IMR-90 (cell line): ENCODE results near the gene ATP1A4. TPM values are rescaled to one million over a fixed set of nuclear protein-coding genes. Genes with fewer than 3 reads are reported as not detected.

Experiments used
- ATAC-seq: fragments of 200-7000 bp; cut with Tn5 transposase; 2 replicates; pipeline ENCODE4 v1.9.1; 2020; ENCODE audit warnings: low read depth, mild to moderate bottlenecking, moderate library complexity
- BruUV-seq: library from RNA; stranded (reverse); fragments of 400-500 nt; replicated peaks from 2 replicates; lab custom pipeline; 2021; lab: Mats Ljungman, UMichigan
- CTCF ChIA-PET: fragments of 300-600 bp; formaldehyde crosslinking; extraction: SDS; loops from one replicate; lab custom pipeline; 2021; ENCODE audit warnings: antibody characterized with exemption; lab: Yijun Ruan, JAX
- POLR2A ChIA-PET: fragments of 300-600 bp; sonication (Branson Sonifier 250); formaldehyde crosslinking; loops from one replicate; lab custom pipeline; 2022; ENCODE audit warnings: antibody characterized with exemption; ENCODE audit not compliant: unreplicated experiment; lab: Charles Lee
- DNase-seq: peaks from one replicate; pipeline ENCODE4 v3.0.0; 2013
- H2AFZ ChIP-seq: replicated peaks from 2 replicates; pipeline ENCODE3; 2013; ENCODE audit warnings: low read length, mild to moderate bottlenecking; ENCODE audit not compliant: poor library complexity
- H2AK5ac ChIP-seq: 2 replicates; pipeline ENCODE4 v1.6.1; 2013; ENCODE audit warnings: low read depth, low read length, inconsistent platforms
- H2AK9ac ChIP-seq: replicated peaks from 2 replicates; pipeline ENCODE3; 2013; ENCODE audit warnings: mild to moderate bottlenecking, low read depth, low read length, moderate library complexity; ENCODE audit not compliant: poor library complexity
- H2BK120ac ChIP-seq: 2 replicates; pipeline ENCODE4 v1.6.1; 2013; ENCODE audit warnings: low read depth, low read length, inconsistent platforms
- H2BK15ac ChIP-seq: 3 replicates; pipeline ENCODE4 v1.6.1; 2013; ENCODE audit warnings: low read depth, low read length, inconsistent platforms
- H2BK20ac ChIP-seq: 2 replicates; pipeline ENCODE4 v1.6.1; 2013; ENCODE audit warnings: low read depth, mild to moderate bottlenecking, inconsistent platforms, low read length, moderate library complexity
- H2BK5ac ChIP-seq: 2 replicates; pipeline ENCODE4 v1.6.1; 2013; ENCODE audit warnings: mild to moderate bottlenecking, low read depth, low read length, inconsistent platforms; ENCODE audit not compliant: poor library complexity, severe bottlenecking
- H3K14ac ChIP-seq: replicated peaks from 2 replicates; pipeline ENCODE4 v1.6.1; 2013; ENCODE audit warnings: low read depth, low read length, inconsistent platforms
- H3K18ac ChIP-seq: 2 replicates; pipeline ENCODE4 v1.6.1; 2013; ENCODE audit warnings: low read depth, low read length, control low read depth
- H3K23ac ChIP-seq: 2 replicates; pipeline ENCODE4 v1.6.1; 2013; ENCODE audit warnings: low read depth, low read length, inconsistent platforms
- H3K27ac ChIP-seq: 2 replicates; pipeline ENCODE4 v1.5.1; 2013; ENCODE audit warnings: mild to moderate bottlenecking, control low read depth, low read length; ENCODE audit not compliant: insufficient read depth
- H3K27me3 ChIP-seq: 2 replicates; pipeline ENCODE4 v1.6.1; 2013; ENCODE audit warnings: low read length; ENCODE audit not compliant: control insufficient read depth, insufficient read depth
- H3K36me3 ChIP-seq: 2 replicates; pipeline ENCODE4 v1.6.1; 2013; ENCODE audit warnings: low read length, mixed read lengths; ENCODE audit not compliant: control insufficient read depth, insufficient read depth
- H3K4ac ChIP-seq: 2 replicates; pipeline ENCODE4 v1.6.1; 2013; ENCODE audit warnings: low read depth, low read length, inconsistent platforms
- H3K4me1 ChIP-seq: 2 replicates; pipeline ENCODE4 v1.6.1; 2013; ENCODE audit warnings: low read length, mixed read lengths; ENCODE audit not compliant: control insufficient read depth, insufficient read depth
- H3K4me2 ChIP-seq: 2 replicates; pipeline ENCODE4 v1.6.1; 2013; ENCODE audit warnings: low read depth, mild to moderate bottlenecking, control low read depth, low read length, moderate library complexity
- H3K4me3 ChIP-seq: 2 replicates; pipeline ENCODE4 v1.5.1; 2013; ENCODE audit warnings: low read depth, mild to moderate bottlenecking, control low read depth, low read length, moderate library complexity; ENCODE audit not compliant: insufficient read depth
- H3K56ac ChIP-seq: 2 replicates; pipeline ENCODE4 v1.6.1; 2013; ENCODE audit warnings: low read length, inconsistent platforms; ENCODE audit not compliant: insufficient read depth; ENCODE audit errors: extremely low read depth
- H3K79me1 ChIP-seq, 2 experiments: 2 replicates each; pipeline ENCODE4 v1.6.1; 2013; ENCODE audit warnings: low read length in 2 of 2, inconsistent platforms in 1 of 2, low read depth in 1 of 2
- H3K9ac ChIP-seq: 2 replicates; pipeline ENCODE4 v1.6.1; 2013; ENCODE audit warnings: low read depth, low read length, control low read depth
- H3K9me1 ChIP-seq: 2 replicates; pipeline ENCODE4 v1.6.1; 2013; ENCODE audit warnings: low read length, inconsistent platforms; ENCODE audit not compliant: insufficient read depth
- H3K9me3 ChIP-seq: 2 replicates; pipeline ENCODE4 v1.6.1; 2013; ENCODE audit warnings: low read length; ENCODE audit not compliant: control insufficient read depth, insufficient read depth
- H4K20me1 ChIP-seq: 2 replicates; pipeline ENCODE4 v1.6.1; 2013; ENCODE audit warnings: low read length, inconsistent platforms; ENCODE audit not compliant: insufficient read depth
- H4K5ac ChIP-seq: 2 replicates; pipeline ENCODE4 v1.6.1; 2013; ENCODE audit warnings: mild to moderate bottlenecking, low read depth, low read length, control low read depth
- H4K8ac ChIP-seq, 2 experiments: 2 replicates each; pipeline ENCODE4 v1.6.1; 2013; ENCODE audit warnings: low read depth in 2 of 2, low read length in 2 of 2, control low read depth in 1 of 2, inconsistent platforms in 1 of 2
- H4K91ac ChIP-seq: 2 replicates; pipeline ENCODE4 v1.6.1; 2013; ENCODE audit warnings: low read depth, low read length, inconsistent platforms; ENCODE audit not compliant: insufficient read depth
- CEBPB ChIP-seq: IDR thresholded peaks from 2 replicates; pipeline ENCODE4 v1.6.1; 2012; ENCODE audit warnings: low read depth, low read length, improper control_type of control experiment
- MAZ ChIP-seq: IDR thresholded peaks from 2 replicates; pipeline ENCODE4 v1.6.1; 2012; ENCODE audit warnings: low read depth, mild to moderate bottlenecking, low read length, improper control_type of control experiment, moderate library complexity, borderline replicate concordance
- POLR2A ChIP-seq: IDR thresholded peaks from 2 replicates; pipeline ENCODE4 v1.6.1; 2012; ENCODE audit warnings: mild to moderate bottlenecking, low read depth, low read length
- RAD21 ChIP-seq: IDR thresholded peaks from 2 replicates; pipeline ENCODE4 v1.6.1; 2012; ENCODE audit warnings: low read length, improper control_type of control experiment
- RFX5 ChIP-seq: IDR thresholded peaks from 2 replicates; pipeline ENCODE4 v1.8.0; 2012; ENCODE audit warnings: low read depth, mild to moderate bottlenecking, low read length, moderate library complexity
- WGBS, 2 experiments: methylation state at CpG; one replicate each; pipeline versions ENCODE4 v1.1.5 to v1.1.7; 2013; ENCODE audit warnings: missing lambda C conversion rate in 2 of 2; ENCODE audit not compliant: insufficient read length in 1 of 2; ENCODE audit errors: extremely low coverage in 2 of 2; 5-methylcytosine and 5-hydroxymethylcytosine counted together
- dilution Hi-C: fragments of 300-500 bp; cut with HindIII; formaldehyde crosslinking; loops from one replicate; pipeline ENCODE4 v1.14.3; 2018; ENCODE audit warnings: low sequenced_read_pairs; ENCODE audit not compliant: unreplicated experiment
- in situ Hi-C: fragments of 300-500 bp; cut with MboI; formaldehyde crosslinking; loops from 3 replicates; pipeline ENCODE4 v1.14.3; 2019; ENCODE audit warnings: low sequenced_read_pairs, inconsistent platforms, mixed read lengths
- intact Hi-C: fragments of 100-400 bp; cut with micrococcal nuclease; formaldehyde crosslinking; loops from 2 replicates; pipeline ENCODE4 v1.10.0; 2022
- polyA plus RNA-seq, 3 experiments: library from polyadenylated mRNA; depleted of rRNA; stranded (reverse); fragments of >200 nt; gene quantifications; 2 replicates each; pipeline ENCODE4 v1.2.3, GENCODE V29; 2012; ENCODE audit warnings: low replicate concordance in 1 of 3
- total RNA-seq: library from RNA; depleted of rRNA; stranded (reverse); fragments of >200 nt; gene quantifications from 2 replicates; pipeline ENCODE4 v1.2.3, GENCODE V29; 2012
- TF ChIP-seq, protein P1 (sequence below): conservative IDR thresholded peaks from 2 replicates; pipeline ENCODE4 v1.5.1; 2012; ENCODE audit warnings: mild to moderate bottlenecking, low read depth, low read length, improper control_type of control experiment
- TF ChIP-seq, protein P2 (sequence below): fragments of 150-350 bp; IDR thresholded peaks from 2 replicates; pipeline ENCODE4 v1.6.1; 2017; ENCODE audit warnings: mild to moderate bottlenecking, antibody characterized with exemption, low read length, low read depth
- TF ChIP-seq, protein P3 (sequence below): fragments of 150-350 bp; IDR thresholded peaks from 2 replicates; pipeline ENCODE4 v1.6.1; 2016; ENCODE audit warnings: low read depth, mild to moderate bottlenecking, low read length, moderate library complexity, borderline replicate concordance

Gene ATP1A4
- total and polyA plus RNA-seq, 2 of the 4 experiments (the other 2 are of a cell fraction) = not detected

DNA sequence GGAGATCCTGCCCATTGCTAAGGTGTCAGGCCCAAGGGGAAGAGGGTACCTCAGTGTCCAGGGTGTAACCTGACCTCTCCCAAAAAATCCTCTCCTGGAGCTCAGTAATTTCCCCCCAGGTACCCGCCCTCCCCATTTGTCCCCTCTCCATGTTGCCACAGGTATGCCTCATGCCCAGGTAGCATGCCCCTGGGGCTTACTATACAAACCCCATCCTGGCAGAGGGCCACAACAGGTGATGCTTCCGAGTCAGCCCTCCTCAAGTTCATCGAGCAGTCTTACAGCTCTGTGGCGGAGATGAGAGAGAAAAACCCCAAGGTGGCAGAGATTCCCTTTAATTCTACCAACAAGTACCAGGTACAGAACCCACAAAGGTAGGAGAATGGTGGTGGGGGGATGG lies 15.7 kb downstream of the ATP1A4 start:
- H3K4ac ChIP-seq = no peak overlapping the region
- no peak overlapping the region for H3K18ac ChIP-seq
- in situ Hi-C loops = no loop called here
- H4K20me1 ChIP-seq = no peaks in the 10 kb centered on the region
- H2BK120ac ChIP-seq = no peak overlapping the region
- no peak overlapping the region for H2BK20ac ChIP-seq
- no peak for ATAC-seq
- H4K5ac ChIP-seq = no peak overlapping the region
- H3K9me3 ChIP-seq = no peaks in the 10 kb centered on the region
- CTCF ChIA-PET = no interaction called here
- no peak overlapping the region for H3K14ac ChIP-seq
- H3K9me1 ChIP-seq = no peaks in the 10 kb centered on the region
- H3K56ac ChIP-seq = no peak overlapping the region
- no TSS peak for BruUV-seq
- no peaks in the 10 kb centered on the region for H3K36me3 ChIP-seq
- intact Hi-C loops = no loop called here
- TF ChIP-seq, protein P1, sequence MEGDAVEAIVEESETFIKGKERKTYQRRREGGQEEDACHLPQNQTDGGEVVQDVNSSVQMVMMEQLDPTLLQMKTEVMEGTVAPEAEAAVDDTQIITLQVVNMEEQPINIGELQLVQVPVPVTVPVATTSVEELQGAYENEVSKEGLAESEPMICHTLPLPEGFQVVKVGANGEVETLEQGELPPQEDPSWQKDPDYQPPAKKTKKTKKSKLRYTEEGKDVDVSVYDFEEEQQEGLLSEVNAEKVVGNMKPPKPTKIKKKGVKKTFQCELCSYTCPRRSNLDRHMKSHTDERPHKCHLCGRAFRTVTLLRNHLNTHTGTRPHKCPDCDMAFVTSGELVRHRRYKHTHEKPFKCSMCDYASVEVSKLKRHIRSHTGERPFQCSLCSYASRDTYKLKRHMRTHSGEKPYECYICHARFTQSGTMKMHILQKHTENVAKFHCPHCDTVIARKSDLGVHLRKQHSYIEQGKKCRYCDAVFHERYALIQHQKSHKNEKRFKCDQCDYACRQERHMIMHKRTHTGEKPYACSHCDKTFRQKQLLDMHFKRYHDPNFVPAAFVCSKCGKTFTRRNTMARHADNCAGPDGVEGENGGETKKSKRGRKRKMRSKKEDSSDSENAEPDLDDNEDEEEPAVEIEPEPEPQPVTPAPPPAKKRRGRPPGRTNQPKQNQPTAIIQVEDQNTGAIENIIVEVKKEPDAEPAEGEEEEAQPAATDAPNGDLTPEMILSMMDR = no peak
- no peak for TF ChIP-seq CEBPB
- TF ChIP-seq MAZ = no peak
- TF ChIP-seq, protein P2, sequence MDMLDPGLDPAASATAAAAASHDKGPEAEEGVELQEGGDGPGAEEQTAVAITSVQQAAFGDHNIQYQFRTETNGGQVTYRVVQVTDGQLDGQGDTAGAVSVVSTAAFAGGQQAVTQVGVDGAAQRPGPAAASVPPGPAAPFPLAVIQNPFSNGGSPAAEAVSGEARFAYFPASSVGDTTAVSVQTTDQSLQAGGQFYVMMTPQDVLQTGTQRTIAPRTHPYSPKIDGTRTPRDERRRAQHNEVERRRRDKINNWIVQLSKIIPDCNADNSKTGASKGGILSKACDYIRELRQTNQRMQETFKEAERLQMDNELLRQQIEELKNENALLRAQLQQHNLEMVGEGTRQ = no peak
- TF ChIP-seq, protein P3, sequence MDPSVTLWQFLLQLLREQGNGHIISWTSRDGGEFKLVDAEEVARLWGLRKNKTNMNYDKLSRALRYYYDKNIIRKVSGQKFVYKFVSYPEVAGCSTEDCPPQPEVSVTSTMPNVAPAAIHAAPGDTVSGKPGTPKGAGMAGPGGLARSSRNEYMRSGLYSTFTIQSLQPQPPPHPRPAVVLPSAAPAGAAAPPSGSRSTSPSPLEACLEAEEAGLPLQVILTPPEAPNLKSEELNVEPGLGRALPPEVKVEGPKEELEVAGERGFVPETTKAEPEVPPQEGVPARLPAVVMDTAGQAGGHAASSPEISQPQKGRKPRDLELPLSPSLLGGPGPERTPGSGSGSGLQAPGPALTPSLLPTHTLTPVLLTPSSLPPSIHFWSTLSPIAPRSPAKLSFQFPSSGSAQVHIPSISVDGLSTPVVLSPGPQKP = no peak
- TF ChIP-seq RAD21 = no peak
- TF ChIP-seq RFX5 = no peak
- TF ChIP-seq POLR2A = no peak
- H3K4me3 ChIP-seq = no peak overlapping the region
- H2BK5ac ChIP-seq = no peak overlapping the region
- dilution Hi-C loops = no loop called here
- no peak overlapping the region for H4K8ac ChIP-seq
- H3K4me2 ChIP-seq = no peak overlapping the region
- no peak overlapping the region for H2BK15ac ChIP-seq
- DNase-seq = no peak
- H4K91ac ChIP-seq = no peak overlapping the region
- no peaks in the 10 kb centered on the region for H3K79me1 ChIP-seq
- no peak overlapping the region for H2AFZ ChIP-seq
- no peak overlapping the region for H2AK5ac ChIP-seq
- no peak overlapping the region for H3K23ac ChIP-seq
- no peak overlapping the region for H3K27ac ChIP-seq
- H3K27me3 ChIP-seq = peaks cover 36% of the 10 kb centered on the region
- no CpG with 5 or more reads among the region's 4 CpGs for WGBS, 2 experiments
- no peak overlapping the region for H3K9ac ChIP-seq
- no peak overlapping the region for H2AK9ac ChIP-seq
- 0 out of 2 replicates have a peak, but pooled peaks cover 2% of the 10 kb centered on the region for H3K4me1 ChIP-seq
- POLR2A ChIA-PET = no interaction called here
